Activated effector memory CD4-positive, alpha-beta T cell treated with anti-CD3 and anti-CD28 coated beads, Interleukin-2, amount 50 U/mL, for 16 hours (primary cell): ENCODE measurements around the gene WNT9A.
A peak's percentile ranks its signal among the peaks of the same experiment; 100 is the strongest.
"Not testable (repeated sequence)": the region's sequence is repeated elsewhere in the genome, so short reads cannot be mapped to it uniquely, and the experiment has no call there.

Source experiments
- DNase-seq: peaks from one replicate; pipeline ENCODE4 v3.0.0-alpha.2; 2020

WNT9A gene

GRCh38 chr1:227885648-227886502 lies 61.9 kb downstream of the WNT9A start:
- DNase-seq, result peak; percentile 70

DNA sequence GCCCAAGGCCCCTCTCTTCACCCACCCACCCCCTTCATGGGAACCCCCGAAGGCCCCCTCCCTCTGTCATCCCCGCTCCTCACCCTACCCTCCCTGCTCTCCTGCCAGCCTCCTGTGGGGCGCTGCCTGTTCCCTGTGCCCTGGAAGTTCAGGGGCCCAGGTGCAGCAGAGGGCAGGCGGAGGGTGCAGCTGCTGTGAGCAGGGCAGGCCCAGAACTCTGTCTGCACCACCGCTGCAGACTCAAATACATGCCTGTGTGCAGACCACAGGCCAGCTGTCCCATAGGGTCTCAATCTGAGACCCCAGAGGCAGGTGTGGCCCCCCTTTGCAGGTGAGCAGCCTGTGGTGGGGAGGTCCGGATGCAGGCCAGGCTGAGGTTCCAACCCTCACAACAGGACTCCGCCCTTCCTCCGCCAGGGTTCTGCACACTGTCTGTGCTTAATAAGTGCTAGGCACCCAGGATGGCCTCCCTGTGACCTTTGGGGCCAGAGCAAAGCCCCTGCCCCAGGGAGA lies 62.5 kb downstream of the WNT9A start:
- DNase-seq, result peak; percentile 70

- peak; percentile 59 for DNase-seq
These were observed 63.2 kb downstream of the WNT9A start for GRCh38 chr1:227884370-227885134.

- no peak for DNase-seq
These were observed 64.0 kb downstream of the WNT9A start for GRCh38 chr1:227883641-227884301.

DNA sequence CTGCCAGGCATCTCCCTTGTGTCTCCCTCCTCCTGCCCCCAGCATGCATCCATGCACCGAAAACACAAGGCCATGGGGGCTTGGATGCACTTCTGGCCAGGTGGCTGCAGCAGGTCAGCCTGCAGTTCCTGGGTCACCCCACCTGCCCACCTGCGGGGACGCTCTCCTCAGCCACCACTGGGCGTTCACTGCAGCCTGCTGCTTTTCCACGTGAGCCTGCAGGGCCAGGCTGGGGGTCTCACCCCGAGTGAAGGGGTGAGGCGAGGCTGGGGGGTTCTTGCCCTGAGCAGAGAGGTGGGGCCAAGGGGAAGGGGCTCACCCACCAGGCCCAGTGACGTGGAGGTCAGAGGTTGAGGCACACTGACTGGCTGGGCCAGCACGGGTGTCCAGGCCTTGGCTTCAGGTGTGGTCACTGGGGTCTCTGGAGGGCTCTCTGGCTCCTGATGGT lies 64.6 kb downstream of the WNT9A start:
- peak; percentile 55 for DNase-seq

- peak; percentile 49 for DNase-seq
These were observed 67.3 kb downstream of the WNT9A start for GRCh38 chr1:227880342-227880924.

GRCh38 chr1:227877810-227878209 lies 69.9 kb downstream of the WNT9A start:
- not testable (repeated sequence) for DNase-seq

GRCh38 chr1:227871892-227872291 lies 75.8 kb downstream of the WNT9A start:
- not testable (repeated sequence) for DNase-seq

GRCh38 chr1:227870366-227870765 lies 77.4 kb downstream of the WNT9A start:
- DNase-seq, result no peak

DNA sequence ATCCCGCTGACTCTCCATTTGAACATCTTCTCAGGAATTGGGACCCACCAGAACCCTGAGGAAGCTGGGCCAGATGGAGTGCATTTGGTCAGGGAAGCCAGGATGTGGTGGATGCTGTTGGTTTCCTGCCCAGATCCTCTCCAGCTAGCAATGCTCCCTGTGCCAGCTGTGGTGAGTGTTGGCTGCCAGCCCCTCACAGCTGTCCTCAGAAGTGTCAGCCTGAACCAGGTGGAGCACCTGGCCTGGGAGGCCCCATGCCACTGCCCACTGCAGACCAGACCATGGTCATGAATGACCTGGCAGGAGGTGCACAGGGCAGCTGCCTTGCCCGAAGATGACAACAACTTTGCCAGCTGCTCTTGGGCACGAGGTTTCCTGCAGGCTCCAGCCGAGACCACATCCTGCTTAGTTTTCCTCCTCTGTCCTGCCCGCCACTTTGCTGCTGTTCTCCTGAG lies 77.9 kb downstream of the WNT9A start:
- no peak for DNase-seq

DNA sequence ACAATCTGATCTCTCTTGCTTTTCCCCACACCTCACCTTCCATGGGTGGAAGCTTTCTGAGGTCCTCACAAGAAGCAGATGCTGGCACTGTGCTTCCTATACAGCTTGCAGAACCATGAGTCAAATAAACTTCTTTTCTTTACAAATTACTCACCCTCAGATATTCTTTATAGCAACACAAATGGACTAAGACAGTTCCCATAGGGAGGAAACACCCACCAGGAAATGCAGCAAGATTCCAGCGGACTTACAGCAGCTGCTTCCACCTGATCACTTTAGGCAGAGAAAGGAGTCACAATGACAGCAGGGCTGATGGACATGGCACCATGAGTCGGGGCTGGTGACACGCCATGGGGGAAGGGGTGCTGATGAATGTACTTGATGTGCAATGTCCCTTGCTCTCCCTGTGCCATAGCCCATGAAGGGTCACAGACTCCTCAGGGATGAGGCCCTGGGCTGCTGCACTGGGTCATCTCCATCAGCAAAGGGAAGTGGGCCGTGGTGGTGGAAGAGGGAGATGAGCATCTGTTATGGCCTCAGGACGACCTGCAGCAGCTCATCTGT lies 78.4 kb downstream of the WNT9A start:
- no peak for DNase-seq
